DMS 273 (cell line): ENCODE results near the gene P2RX6.
"Not testable (repeated sequence)": the region's sequence is repeated elsewhere in the genome, so short reads cannot be mapped to it uniquely, and the experiment has no call there.

Experiments used
- DNase-seq: peaks from one replicate; lab custom pipeline; 2025; ENCODE audit not compliant: unreplicated experiment; lab: John Stamatoyannopoulos, UW

P2RX6 gene

GRCh38 chr22:21071796-21072195, 56.8 kb downstream of the P2RX6 start:
- not testable (repeated sequence) for DNase-seq

GRCh38 chr22:21073023-21073422, 58.1 kb downstream of the P2RX6 start:
- DNase-seq = no peak

GRCh38 chr22:21073482-21073881, 58.5 kb downstream of the P2RX6 start:
- no peak for DNase-seq

GRCh38 chr22:21074102-21074715, 59.2 kb downstream of the P2RX6 start:
- no peak for DNase-seq

- no peak for DNase-seq
Observed at GRCh38 chr22:21075516-21076138, 60.7 kb downstream of the P2RX6 start.

GRCh38 chr22:21076912-21077625, 62.1 kb downstream of the P2RX6 start:
- no peak for DNase-seq
